DMS153 treated with DMSO at 0.1 percent for 48 hours (cell line): Measurements from ENCODE around the gene ARHGAP4.

Source experiments
- DNase-seq: peaks from one replicate; lab custom pipeline; 2025; ENCODE audit not compliant: unreplicated experiment; lab: John Stamatoyannopoulos, UW

Gene ARHGAP4

GRCh38 chrX:153908219-153908860 is 17.7 kb downstream of the ARHGAP4 start:
- no peak for DNase-seq

GRCh38 chrX:153907456-153907855 is 18.6 kb downstream of the ARHGAP4 start:
- DNase-seq = no peak

GRCh38 chrX:153906126-153906917 is 19.7 kb downstream of the ARHGAP4 start:
- DNase-seq = no peak

- no peak for DNase-seq
Observed at GRCh38 chrX:153905481-153906095, 20.5 kb downstream of the ARHGAP4 start.

GRCh38 chrX:153903991-153904957 is 21.8 kb downstream of the ARHGAP4 start, which contains the start of gene AVPR2:
Gene AVPR2, plus strand, starts transcription at chrX:153904673. Its CDS starts 473 bp downstream, at chrX:153905146.
- no peak for DNase-seq

- DNase-seq = no peak
Observed at GRCh38 chrX:153903238-153903980, 22.7 kb downstream of the ARHGAP4 start.

GRCh38 chrX:153902385-153902784 is 23.7 kb downstream of the ARHGAP4 start:
- DNase-seq = no peak

- DNase-seq = no peak
Observed at GRCh38 chrX:153901753-153902140, 24.3 kb downstream of the ARHGAP4 start.

GRCh38 chrX:153900831-153901752 is 25.0 kb downstream of the ARHGAP4 start:
- DNase-seq = peak; percentile 60

- no peak for DNase-seq
Observed at GRCh38 chrX:153897899-153898298, 28.2 kb downstream of the ARHGAP4 start.

GRCh38 chrX:153889123-153889522 is 36.9 kb downstream of the ARHGAP4 start:
- peak; percentile 44 for DNase-seq

- no peak for DNase-seq
Observed at GRCh38 chrX:153888344-153888743, 37.7 kb downstream of the ARHGAP4 start.

- DNase-seq = no peak
Observed at GRCh38 chrX:153887385-153887784, 38.7 kb downstream of the ARHGAP4 start.

- DNase-seq = no peak
Observed at GRCh38 chrX:153886915-153887314, 39.1 kb downstream of the ARHGAP4 start.

- no peak for DNase-seq
Observed at GRCh38 chrX:153885968-153886903, 39.8 kb downstream of the ARHGAP4 start, which contains the start of gene L1CAM. Gene L1CAM, minus strand, starts transcription at chrX:153886173. Its CDS starts 10,337 bp downstream, at chrX:153875836.

GRCh38 chrX:153885208-153885787 is 40.8 kb downstream of the ARHGAP4 start:
- DNase-seq = no peak

GRCh38 chrX:153884590-153884989 is 41.5 kb downstream of the ARHGAP4 start:
- no peak for DNase-seq
